ENCODE data around the gene GMCL1.

Gene GMCL1

DNA sequence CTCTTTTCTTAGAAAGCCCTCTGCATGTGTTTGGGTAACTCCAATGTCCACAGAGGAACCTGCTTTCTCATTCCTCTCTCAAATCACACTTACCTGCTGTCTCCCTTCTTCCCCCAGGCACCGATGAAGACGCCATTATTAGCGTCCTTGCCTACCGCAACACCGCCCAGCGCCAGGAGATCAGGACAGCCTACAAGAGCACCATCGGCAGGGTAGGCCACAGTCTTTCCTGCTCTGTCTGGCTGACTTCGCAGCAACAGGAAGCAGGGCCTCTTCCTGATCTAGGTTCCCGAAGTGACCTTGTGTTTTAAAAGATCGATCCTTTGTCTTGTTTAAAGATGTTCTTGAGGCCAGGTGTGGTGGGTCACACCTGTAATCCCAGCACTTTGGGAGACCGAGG, 25.0 kb upstream of the GMCL1 start:
- ChIA-PET CTCF (no interaction called here), POLR2A (ENCODE audit: low non-redundant PET) (no interaction called here)
- TF ChIP-seq, protein P1, sequence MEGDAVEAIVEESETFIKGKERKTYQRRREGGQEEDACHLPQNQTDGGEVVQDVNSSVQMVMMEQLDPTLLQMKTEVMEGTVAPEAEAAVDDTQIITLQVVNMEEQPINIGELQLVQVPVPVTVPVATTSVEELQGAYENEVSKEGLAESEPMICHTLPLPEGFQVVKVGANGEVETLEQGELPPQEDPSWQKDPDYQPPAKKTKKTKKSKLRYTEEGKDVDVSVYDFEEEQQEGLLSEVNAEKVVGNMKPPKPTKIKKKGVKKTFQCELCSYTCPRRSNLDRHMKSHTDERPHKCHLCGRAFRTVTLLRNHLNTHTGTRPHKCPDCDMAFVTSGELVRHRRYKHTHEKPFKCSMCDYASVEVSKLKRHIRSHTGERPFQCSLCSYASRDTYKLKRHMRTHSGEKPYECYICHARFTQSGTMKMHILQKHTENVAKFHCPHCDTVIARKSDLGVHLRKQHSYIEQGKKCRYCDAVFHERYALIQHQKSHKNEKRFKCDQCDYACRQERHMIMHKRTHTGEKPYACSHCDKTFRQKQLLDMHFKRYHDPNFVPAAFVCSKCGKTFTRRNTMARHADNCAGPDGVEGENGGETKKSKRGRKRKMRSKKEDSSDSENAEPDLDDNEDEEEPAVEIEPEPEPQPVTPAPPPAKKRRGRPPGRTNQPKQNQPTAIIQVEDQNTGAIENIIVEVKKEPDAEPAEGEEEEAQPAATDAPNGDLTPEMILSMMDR (conservative IDR thresholded peaks at IDR 0.05; ENCODE audit: low read depth): no peak
- H3K27ac ChIP-seq: no peak overlapping the region
- DNase-seq (ENCODE audit: low spot score): no peak

DNA sequence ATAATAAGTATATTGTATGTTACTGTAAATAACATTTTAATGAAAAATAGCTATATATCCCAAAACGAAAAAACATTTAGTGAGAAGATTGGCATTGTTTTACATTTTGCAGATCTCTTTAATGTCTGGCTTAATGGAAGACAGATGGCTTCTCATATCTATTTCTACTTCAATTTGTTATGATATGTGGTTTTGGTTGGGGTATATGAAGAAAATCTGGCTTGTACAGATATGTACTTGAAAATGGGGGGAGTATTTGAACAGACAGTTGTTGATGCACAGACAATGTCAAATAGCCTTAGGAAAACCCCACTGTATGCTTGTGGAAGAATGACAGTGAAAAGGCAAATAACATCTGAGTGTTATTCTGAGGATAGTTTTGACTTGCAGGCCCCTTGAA, 23.6 kb upstream of the GMCL1 start:
- POLR2A ChIA-PET (ENCODE audit: low non-redundant PET): interaction anchor here (1.0 kb wide), 1 partner anchor 9 kb away, joined by 3 read pairs; no protein-coding TSS in a partner anchor
- no peak overlapping the region for H3K27ac ChIP-seq
- TF ChIP-seq, protein P1 (conservative IDR thresholded peaks at IDR 0.05; ENCODE audit: low read depth): no peak
- CTCF ChIA-PET: interaction anchor here (0.6 to 1.9 kb wide), 2 partner anchors 81 to 149 kb away, joined by 3 to 5 read pairs; no protein-coding TSS in a partner anchor
- no peak for DNase-seq (ENCODE audit: low spot score)

DNA sequence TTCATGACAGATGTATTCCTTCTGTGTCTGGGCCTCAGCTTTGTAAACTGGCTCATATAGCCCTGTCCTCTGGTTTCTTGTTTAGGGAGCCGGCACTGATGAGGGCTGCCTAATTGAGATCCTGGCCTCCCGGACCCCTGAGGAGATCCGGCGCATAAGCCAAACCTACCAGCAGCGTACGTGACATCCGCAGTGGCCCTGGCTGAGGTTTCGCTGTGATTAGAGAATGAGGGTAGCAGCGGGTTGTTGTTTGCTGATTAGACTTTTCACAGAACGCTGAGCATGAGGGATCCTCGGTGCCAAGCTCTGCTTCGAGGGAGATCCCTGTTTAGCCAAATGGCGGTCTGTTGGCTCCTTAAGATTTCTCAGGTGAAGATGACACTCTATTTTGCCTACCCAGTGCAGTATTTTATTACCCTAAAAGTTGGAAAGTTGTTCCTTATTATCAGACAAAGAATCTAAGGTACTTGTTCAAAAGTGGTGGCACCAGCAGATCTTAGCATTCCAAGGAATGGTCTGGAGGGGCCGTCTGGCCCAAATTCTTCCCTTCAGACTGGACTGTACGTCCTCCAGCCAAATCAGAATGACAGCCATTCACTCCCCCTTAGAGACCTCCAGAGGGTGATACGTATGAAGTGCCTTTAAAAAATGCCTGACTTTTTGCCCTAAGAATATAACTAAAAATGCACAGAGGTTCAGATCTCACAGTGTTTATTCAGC, 21.5 kb upstream of the GMCL1 start:
- POLR2A ChIA-PET (ENCODE audit: low non-redundant PET): no interaction called here
- DNase-seq (ENCODE audit: low spot score): no peak
- TF ChIP-seq, protein P1 (conservative IDR thresholded peaks at IDR 0.05; ENCODE audit: low read depth): no peak
- CTCF ChIA-PET: interaction anchor here (1.9 kb wide), 1 partner anchor 83 kb away, joined by 5 read pairs; no protein-coding TSS in a partner anchor
- H3K27ac ChIP-seq: no peak overlapping the region

DNA sequence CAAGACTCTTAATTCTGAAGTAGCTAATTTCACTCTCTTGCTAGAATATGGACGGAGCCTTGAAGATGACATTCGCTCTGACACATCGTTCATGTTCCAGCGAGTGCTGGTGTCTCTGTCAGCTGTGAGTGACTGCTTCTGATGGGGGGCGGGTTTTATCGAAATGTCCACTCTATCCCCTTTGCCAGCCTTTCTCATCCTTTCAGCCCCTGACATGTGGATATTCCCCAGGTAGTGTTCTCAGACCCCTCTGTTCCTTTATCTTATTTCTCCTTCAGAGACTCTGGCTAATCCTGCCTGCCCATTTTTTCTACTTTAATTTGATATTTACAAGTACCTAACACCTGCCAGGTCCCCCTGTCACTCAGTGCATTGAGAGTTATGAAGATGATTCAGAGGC, 18.9 kb upstream of the GMCL1 start:
- DNase-seq (ENCODE audit: low spot score): no peak
- POLR2A ChIA-PET (ENCODE audit: low non-redundant PET): no interaction called here
- TF ChIP-seq, protein P1 (conservative IDR thresholded peaks at IDR 0.05; ENCODE audit: low read depth): no peak
- CTCF ChIA-PET: interaction anchor here (1.9 kb wide), 1 partner anchor 86 kb away, joined by 5 read pairs; no protein-coding TSS in a partner anchor
- no peak overlapping the region for H3K27ac ChIP-seq

DNA sequence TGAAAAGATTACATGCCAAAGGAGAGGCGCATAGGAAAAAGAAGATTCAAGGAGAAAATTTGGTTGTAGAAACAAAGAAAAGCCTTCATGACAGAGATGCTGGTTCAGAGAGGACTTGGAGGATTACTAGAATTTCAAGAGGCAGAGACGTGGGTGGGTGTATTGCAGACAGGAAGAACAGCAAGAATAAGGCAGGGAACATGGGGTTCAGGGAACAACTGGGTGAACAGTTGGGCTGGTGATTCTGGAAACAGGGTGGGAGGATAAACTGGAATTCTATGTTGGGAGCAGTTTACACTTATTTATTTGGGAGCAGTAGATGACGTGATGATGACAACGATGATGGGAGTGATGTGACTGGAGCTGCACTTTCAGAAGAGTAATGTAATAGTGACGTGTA, 18.4 kb upstream of the GMCL1 start:
- CTCF ChIA-PET: interaction anchor here (1.1 to 2.9 kb wide), 3 partner anchors 86 to 250 kb away, joined by 4 to 17 read pairs (median 5); no protein-coding TSS in a partner anchor
- POLR2A ChIA-PET (ENCODE audit: low non-redundant PET): no interaction called here
- TF ChIP-seq, protein P1 (conservative IDR thresholded peaks at IDR 0.05; ENCODE audit: low read depth): no peak
- no peak overlapping the region for H3K27ac ChIP-seq
- DNase-seq (ENCODE audit: low spot score): no peak

DNA sequence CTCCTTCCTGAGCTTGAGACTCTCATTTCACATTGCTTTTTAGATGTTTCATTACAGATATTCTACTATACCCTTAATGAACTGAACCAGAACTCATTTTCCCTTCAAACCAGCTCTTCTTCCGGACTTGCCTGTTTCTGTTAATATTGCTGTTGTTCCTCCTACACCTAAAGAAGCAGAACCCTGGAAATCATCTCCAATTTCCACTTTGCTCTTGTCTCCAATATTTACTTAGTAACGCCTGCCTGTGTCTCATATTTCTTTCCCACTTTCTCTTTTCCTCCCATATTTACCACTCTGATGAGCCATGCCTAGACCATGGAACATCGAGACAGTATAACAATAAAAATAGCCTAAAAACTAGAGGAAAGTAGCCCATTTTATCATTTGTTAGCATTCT, 17.9 kb upstream of the GMCL1 start:
- no peak overlapping the region for H3K27ac ChIP-seq
- TF ChIP-seq, protein P1 (conservative IDR thresholded peaks at IDR 0.05; ENCODE audit: low read depth): no peak
- POLR2A ChIA-PET (ENCODE audit: low non-redundant PET): no interaction called here
- CTCF ChIA-PET: interaction anchor here (1.1 to 2.9 kb wide), 2 partner anchors 87 to 251 kb away, joined by 4 to 17 read pairs; no protein-coding TSS in a partner anchor
- DNase-seq (ENCODE audit: low spot score): no peak
